NCI-H146 treated with DMSO at 0.1 percent for 48 hours (cell line): ENCODE results near the gene SPAG9.

Experiments
- DNase-seq: peaks from one replicate; lab custom pipeline; 2025; ENCODE audit not compliant: unreplicated experiment; lab: John Stamatoyannopoulos, UW

SPAG9 gene

GRCh38 chr17:51044976-51045375, 75.7 kb downstream of the SPAG9 start:
- DNase-seq = no peak

DNA sequence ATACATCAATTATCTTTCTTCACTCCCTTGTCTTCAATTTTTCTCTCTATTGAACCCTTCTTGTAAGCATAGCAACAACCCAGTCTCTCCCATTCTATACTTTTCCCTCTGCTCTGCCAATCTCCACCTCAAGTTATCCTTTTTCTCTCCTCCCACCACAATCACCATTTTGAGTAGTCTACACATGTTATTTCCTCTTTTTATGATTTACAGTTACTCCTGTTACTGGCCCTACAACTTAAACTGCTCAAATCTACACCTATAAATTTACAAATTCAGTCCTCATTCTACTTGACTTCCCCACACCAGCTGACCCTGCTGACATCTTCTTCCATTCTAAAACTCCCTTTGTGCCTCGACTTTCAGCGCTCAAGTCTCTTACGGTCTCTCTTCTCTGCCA, 84.6 kb downstream of the SPAG9 start:
- no peak for DNase-seq

DNA sequence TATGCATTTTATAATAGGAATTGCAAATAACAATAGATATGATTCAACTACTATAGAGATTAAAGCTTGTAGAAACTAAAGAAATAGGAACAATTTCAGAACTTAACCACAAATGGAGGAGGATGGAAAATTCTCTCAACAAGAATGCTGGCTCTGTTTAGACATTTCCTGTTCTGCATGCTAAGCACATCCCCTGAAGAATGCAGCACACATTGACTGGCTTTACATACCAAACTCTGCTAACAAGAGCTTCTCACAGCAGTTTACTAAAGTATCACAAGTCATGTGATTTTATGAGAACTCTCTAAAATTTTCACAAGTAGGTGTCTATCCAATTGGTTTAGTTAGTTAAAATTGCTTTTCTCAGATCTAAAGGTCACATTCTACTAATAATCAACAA, 85.2 kb downstream of the SPAG9 start:
- DNase-seq = no peak

- DNase-seq = no peak
Measured at GRCh38 chr17:51034800-51035199, 85.9 kb downstream of the SPAG9 start.

DNA sequence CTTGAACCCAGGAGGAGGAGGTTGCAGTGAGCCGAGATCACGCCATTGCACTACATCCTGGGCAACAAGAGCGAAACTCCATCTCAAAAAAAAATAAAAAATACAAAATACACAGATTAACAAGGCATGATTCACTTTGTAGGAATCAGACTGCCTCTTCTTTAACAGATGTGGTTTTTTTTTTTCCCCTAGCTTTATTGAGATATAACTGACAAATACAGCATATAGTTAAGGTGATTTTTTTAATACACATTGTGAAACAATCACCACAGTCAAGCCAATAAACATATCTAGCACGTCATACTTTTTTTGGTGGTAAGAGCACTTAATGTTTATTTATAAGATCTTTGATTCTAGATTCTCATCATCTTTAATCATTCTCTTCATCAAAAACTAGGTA, 87.8 kb downstream of the SPAG9 start:
- no peak for DNase-seq

- DNase-seq = no peak
Measured at GRCh38 chr17:51029568-51030463, 90.9 kb downstream of the SPAG9 start.

GRCh38 chr17:51029142-51029541, 91.5 kb downstream of the SPAG9 start:
- DNase-seq = no peak

- no peak for DNase-seq
Measured at GRCh38 chr17:51028176-51028863, 92.3 kb downstream of the SPAG9 start.

- no peak for DNase-seq
Measured at GRCh38 chr17:51018541-51018940, 102.1 kb downstream of the SPAG9 start.

DNA sequence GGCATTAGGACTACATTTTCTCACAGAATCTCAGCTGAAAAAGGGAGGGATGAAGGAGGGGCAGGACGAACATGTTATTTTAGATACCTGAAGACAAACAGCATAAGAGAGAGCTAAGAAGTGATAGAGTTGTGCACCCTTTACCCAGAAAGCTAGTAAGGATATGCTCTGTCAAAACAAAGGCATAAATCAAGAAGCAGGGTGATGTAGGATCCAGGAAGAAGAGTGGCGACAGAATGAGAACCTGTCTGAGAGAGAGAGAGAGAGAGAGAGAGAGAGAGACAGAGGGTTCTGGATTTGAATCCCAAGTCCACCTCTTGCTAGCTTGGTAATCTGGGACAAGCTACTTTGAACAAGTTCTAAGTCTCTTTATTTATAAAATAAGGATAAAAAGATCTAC, 103.4 kb downstream of the SPAG9 start:
- DNase-seq = no peak

DNA sequence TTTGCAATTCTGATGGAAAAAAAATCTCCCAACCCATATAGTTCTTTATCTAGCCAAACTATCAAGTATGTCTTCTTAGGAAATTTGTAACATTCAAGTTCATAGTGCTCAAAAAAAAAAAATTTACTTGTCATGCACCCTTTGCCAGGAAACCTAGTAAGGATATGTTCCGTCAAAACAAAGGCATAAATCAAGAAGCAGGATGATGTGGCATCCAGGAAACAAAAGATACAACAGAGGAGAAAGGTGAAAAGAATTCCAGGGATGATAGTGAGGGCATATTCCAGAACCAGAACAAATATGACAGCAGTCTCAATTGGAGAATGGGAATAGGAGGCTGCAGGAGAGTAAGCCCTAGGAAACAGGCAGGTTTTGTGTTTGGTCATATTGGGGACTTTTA, 104.6 kb downstream of the SPAG9 start:
- DNase-seq = no peak

DNA sequence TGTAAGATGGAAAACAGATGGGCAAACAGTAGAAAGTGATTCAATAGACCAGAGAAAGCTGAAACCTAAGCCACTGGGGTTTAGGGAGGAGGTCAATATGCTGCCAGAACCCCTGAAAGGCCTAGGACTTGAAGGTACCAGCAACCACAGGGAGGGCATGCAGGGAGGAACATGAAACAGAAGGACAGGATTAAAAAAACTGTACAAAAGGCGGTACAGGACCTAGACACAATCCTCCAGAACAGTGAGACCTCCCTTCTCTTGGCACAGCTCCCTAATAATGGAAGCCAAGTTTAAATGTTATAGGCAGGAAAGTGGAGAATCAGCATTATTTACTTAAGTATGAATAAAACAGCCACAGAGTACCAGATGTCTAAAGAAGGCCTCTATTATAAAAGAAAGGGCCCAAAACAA, 105.5 kb downstream of the SPAG9 start:
- DNase-seq = peak; percentile 49

- DNase-seq = no peak
Measured at GRCh38 chr17:51014129-51014528, 106.5 kb downstream of the SPAG9 start.

- DNase-seq = no peak
Measured at GRCh38 chr17:51013322-51013721, 107.3 kb downstream of the SPAG9 start.

DNA sequence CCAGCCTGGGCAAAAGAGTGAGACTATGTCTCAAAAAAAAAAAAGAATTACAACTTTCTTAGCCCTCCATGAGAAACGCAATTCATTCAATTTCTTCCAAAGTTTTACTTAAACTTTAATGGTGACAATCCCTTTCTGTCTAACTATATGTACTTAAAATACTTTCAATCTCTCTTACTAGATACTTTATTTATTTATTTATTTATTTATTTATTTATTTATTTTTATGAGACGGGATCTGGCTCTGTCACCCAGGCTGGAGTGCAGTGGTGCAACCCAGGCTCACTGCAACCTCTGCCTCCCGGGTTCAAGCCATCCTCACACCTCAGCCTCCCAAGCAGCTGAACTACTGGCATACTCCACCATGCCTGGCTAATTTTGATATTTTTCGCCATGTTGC, 108.1 kb downstream of the SPAG9 start:
- no peak for DNase-seq

- no peak for DNase-seq
Measured at GRCh38 chr17:51010173-51010675, 110.4 kb downstream of the SPAG9 start.

DNA sequence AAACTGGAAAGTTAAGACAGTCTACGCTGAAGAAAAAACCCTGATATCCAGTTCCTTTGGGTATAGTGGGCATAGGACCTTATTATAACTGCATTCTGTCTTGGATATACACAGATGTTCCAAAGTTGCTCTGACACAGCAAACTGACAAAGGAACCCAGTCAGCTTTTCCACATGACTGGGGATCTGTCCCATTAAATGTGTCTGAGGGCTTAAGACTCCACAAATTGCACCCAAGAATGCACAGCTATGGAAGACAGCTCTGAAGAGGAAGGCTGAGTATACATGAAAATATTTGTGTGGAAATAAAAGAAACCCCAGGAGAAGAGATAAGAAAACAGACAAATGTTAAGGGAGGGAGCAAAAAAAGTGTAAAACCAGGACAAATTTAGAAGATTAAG, 114.1 kb downstream of the SPAG9 start:
- no peak for DNase-seq

- DNase-seq = no peak
Measured at GRCh38 chr17:51005768-51006167, 114.9 kb downstream of the SPAG9 start.

GRCh38 chr17:51004249-51004648, 116.4 kb downstream of the SPAG9 start:
- DNase-seq = no peak

- DNase-seq = peak; percentile 44
Measured at GRCh38 chr17:51000835-51001638, 119.6 kb downstream of the SPAG9 start.

- DNase-seq = no peak
Measured at GRCh38 chr17:50995668-50996067, 125.0 kb downstream of the SPAG9 start.
